Lung microvascular endothelial cell (primary cell): Measurements from ENCODE around the gene PCDHGA1. TPM values are rescaled to one million over a fixed set of nuclear protein-coding genes. Genes with fewer than 3 reads are reported as not detected.

Source experiments
- DNase-seq, 2 donors: peaks; one replicate each; pipeline versions ENCODE4 v3.0.0 to v3.0.0-alpha.2; 2010; ENCODE audit warnings: low read depth in 2 of 2
- total RNA-seq: library from RNA; depleted of rRNA; stranded (reverse); fragments of >200 nt; gene quantifications from 2 replicates; pipeline ENCODE4 v1.2.1, GENCODE V29; 2014

Gene PCDHGA1
- total RNA-seq, 1 donor from 2014 or later, result 0.40 TPM

DNA sequence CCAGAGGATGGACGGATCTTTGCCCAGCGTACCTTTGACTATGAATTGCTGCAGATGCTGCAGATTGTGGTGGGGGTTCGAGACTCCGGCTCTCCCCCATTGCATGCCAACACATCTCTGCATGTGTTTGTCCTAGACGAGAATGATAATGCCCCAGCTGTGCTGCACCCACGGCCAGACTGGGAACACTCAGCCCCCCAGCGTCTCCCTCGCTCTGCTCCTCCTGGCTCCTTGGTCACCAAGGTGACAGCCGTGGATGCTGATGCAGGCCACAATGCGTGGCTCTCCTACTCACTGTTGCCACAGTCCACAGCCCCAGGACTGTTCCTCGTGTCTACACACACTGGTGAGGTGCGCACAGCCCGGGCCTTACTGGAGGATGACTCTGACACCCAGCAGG is 160.5 kb downstream of the PCDHGA1 start:
- no peak for DNase-seq

DNA sequence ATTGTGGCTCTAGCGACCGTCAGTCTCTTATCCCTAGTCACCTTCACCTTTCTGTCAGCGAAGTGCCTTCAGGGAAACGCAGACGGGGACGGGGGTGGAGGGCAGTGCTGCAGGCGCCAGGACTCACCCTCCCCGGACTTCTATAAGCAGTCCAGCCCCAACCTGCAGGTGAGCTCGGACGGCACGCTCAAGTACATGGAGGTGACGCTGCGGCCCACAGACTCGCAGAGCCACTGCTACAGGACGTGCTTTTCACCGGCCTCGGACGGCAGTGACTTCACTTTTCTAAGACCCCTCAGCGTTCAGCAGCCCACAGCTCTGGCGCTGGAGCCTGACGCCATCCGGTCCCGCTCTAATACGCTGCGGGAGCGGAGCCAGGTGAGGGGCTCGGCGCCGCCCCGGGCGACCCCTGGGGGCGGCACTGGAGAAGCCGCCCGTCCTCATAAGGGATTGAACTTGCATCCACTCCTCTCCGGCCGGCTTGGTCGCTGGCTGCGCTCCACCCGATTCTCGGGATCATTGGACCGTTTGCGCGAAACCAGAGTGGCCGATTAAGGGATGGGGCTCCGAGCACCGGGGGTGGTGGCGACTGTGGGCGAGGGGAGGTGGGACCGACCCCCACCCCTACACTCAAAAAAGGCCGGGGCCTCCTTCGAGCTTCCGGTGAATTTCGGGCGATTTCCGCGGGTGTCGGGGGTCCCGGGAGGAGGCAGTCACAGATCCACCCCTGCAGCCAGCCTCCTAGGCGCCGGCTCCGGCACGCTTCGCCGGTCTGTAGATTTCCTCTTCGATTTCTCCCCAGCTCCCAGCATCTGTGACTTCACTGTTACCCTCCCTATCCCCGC is 161.2 kb downstream of the PCDHGA1 start:
- DNase-seq, result no peak

DNA sequence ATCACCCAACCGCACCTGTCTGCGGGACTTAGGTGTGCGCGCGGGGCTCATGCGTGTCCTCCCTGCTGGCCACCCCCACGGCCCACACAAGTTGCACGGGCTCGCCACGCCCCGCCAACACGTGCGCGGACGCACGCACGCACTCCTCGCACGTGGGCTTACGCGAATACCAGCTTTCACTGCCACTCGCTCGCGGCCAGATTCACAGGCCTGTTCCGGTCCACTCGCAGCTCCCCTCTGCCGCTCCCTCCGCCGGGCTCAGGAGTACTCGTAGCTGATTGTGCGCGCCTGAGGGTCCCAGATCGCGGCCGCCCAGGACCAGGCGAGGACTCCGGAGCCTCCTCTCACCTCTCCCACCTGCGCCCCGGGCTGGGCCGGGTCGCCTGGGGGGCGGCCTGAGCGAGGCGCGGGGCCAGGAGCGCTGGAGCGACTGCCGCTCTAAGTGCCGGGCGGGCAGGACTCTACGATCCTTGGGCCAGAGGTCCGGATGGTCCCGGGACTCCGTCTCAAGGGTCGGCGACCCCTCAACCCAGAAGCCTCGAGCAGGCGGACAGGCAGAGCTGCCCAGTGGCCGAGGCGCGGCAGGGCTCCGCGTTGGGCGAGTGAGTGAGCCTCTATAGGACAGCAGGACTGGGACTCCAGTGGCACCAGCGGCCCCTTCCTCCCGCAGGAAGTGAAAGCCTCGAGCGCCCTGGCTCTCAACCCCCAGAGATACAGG is 162.0 kb downstream of the PCDHGA1 start:
- DNase-seq, result peak in 1 of 2 donors; percentile 11

DNA sequence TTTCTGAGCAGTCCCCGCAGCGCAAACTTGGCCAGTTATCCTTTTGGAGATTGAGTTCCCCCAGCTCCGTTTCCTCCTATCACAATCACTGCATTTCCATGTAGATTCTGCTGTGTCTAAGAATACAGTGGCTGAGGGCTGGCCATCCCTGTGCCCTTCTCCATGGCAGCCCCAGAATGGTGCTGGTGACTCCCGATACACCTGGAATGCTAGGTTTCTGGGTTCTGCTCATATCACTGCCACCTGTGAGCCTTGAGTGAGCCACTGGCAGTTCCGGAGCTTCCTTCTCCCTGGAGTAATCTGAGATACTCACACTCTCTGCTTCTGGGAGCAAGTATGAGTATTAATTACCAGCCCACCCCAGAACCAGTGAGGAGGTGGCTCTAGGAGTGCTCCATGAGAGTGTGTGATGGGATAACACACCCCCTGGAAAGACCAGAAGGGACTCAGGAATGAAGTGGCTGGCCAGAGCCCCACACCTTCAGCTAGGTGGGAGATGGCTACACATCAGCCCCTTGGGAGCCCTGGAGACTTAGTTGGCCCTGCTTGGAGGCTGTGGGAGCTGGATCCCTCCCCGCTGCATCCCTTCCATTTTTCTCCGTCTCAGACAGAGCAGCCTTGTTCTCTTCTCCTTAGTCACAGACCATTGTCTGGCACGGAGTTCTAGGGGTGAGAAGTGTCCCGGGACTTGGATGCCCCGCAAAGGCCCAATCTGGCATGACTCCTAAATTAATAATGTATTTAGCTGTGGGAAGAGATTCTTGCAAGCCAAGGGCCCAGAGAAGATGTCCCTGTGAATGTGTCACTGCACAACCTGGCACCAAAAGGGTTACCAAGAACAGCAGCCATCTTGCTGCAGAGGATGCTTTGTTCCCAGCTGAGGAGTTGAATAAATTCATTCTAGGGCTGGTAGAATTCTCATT is 163.4 kb downstream of the PCDHGA1 start:
- DNase-seq, result no peak

DNA sequence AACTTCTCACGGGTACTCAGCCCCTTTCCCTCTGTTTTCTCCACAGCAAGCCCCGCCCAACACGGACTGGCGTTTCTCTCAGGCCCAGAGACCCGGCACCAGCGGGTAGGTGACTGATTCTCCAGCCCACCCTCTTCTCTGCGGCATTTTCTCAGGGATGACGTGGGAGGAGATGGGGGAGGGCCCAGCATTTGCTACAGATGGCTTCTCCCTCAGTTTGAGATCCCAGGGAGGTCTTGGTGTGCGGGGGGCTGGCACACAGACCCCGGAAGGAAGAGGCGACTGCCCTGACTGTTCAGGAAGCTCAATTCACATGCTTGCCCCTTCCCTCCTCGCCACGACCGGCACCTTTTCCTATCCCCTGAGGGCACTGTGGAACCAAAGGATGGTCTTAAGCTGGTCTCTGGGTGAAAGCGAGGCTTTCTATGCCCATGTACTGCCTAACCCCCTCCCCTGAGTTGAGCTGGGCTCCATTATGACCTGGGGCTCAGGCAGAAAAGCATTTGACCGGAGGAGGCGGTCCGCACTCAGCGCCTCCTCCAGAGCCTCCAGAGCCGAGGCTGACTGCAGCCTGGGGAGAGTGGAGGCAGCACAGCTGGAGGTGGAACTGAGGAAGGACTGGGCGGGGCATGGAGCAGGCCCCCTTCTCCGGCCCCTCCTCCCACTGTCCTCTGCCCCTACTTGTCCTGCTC is 164.6 kb downstream of the PCDHGA1 start:
- DNase-seq, result no peak

DNA sequence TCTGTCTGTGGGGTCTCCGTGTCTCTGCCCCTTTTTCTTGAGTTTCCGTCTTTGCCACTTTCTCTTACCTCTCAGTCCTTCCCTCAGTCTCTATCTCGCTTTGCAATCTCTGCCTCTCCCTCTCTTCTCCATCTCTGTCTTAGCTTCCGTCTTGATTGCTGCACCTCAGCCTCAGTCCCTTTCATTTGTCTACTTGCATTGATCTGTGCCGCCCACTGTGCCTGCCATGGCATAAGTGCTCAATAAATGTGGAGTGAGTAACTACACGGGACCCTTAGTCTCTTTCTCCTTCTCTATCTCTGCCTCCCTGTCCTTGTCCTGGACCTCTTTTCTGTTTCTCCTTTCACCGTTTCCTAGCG is 165.1 kb downstream of the PCDHGA1 start:
- no peak for DNase-seq

DNA sequence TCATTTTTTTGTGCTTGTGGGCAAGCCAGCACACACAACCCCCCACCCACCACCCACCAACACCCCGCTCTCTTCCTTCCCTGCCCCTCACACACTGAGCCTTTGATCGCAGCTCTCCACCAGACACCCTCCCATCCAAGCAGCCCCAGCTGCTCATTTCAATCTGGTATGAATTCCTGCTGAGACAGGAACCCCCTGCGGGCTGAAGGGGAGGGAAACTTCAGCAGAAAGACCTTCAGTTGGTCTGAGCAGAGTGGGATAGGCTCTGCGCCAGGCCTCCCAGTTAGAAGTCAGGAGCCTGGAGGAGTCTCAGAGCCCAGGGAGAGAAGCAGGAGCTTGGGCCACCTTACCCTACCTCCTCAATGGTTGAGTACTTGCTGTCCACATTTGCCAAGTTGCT is 165.7 kb downstream of the PCDHGA1 start:
- DNase-seq, result no peak

DNA sequence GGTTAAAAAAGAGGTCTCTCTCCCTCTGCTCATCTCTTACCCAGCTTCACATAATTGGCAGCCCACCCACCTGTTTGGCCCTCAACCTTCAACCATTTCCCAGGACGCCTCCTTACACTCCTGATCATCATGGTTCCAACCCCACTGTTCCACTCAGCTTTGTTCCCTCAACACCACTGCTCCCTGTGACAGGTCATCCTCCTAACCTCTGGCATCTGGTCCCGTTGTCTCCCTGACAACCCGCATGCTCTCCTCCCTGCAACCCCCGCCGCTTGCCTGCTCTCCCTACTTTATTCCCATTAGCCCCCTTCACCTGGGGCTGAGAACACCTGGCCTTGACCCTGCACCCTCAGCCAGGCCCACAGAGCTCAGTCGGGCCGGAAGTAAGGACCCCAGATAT is 171.4 kb downstream of the PCDHGA1 start:
- DNase-seq, result no peak

DNA sequence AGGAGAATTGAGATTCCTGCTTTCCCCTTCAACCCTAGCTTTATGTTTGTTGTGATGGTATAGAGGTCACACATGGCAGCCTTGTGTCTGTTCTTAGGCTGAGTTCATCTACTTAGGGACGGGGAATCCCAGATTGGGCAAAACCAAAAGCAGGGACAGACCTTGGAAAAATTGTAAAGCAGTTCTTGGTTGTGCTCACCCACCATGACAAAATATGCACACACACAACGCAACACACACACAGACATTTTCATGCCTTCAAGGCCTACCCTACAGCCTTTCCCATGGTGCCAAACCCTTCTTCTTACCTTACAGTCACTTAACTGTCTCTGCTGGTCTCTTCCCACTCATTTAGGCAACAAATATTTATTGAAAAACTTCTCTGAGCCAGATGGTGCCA is 173.4 kb downstream of the PCDHGA1 start:
- no peak for DNase-seq

DNA sequence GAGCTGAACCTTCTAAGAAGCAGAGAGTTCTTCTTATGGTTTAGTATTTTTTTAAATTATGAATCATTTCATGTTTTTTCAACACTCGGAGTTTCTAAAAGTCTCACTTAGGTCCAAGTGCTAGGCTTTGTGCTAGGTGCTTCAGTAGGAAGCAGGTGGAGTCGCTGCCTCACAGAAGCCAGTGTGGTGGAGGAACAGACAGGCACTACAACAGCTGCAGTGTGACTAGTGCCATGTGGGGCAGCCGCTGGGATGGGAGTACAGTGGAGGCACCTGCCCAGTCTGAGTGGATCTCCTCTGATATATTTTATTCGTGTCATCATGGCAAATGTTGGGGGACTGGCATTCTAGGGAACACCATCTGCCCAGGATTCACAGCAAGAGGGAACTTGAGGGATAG is 173.9 kb downstream of the PCDHGA1 start:
- DNase-seq, result no peak

DNA sequence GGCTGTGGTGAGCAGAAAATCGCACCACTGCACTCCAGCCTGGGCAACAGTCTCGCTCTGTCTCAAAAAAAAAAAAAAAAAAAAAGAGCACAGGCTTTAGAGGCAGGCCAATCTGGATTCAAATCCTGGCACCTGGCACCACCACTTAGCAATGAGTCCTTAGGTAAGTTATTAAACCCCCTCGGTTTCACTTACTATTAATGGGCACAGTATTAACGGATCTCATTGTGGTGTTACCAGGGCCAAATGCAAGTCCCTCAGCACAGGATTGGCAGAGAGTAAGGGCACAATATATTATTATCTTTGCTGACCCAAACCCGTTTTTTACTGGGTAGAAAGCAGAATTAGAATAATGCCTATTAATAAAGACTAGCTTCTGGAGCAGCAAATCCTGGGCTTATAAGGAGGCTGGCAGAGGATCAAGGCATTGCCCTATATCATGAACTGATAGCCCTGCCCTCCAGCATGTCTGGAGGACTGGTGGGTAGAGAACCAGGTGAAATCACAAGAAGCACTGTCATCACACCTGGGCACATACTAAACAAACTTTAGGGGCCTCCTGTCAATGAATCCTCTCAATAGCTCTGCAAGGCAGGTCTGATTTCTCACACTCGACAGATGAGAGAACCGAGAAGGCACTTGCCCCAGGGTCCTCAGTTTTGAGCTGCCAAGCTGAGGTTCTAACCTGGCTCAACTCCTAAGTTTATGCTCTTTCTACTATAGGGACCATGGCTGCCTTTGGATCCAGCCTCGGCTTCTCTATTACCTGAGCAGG is 176.3 kb downstream of the PCDHGA1 start:
- DNase-seq, result no peak

DNA sequence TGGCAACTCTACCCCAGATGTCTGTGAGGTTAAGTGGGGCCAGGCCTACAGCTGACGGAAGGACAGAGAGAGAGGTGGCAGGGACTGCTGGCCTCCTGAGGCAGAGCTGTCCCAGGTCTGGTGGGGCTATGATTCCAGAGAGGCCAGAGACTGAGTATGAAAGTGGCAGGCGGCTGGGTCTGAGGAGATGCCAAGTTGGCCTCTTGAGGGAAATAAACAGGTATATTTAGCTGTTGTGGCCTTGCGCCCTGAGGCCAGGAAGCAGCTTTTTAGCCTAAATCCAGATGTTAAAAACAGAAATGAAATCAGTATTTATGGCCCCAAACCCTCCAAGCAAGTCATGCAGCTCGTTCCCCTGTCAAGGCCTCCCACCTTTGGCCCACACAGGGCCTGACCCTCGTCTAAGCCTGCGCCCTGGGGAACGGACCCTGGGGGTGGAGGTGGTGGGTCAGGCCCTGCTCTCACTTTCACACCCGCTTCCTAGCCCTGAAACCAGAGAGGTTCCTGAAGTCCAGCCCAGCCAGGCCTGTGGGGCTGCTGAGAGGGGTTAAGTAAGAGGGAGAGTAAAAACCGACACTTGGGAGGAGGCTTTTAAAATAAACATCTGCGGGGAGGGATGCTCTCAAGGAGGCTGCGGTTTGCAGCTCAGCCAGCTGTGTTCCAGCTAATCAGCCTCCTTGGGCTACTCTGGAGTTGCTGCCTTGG is 177.2 kb downstream of the PCDHGA1 start:
- DNase-seq, result no peak

DNA sequence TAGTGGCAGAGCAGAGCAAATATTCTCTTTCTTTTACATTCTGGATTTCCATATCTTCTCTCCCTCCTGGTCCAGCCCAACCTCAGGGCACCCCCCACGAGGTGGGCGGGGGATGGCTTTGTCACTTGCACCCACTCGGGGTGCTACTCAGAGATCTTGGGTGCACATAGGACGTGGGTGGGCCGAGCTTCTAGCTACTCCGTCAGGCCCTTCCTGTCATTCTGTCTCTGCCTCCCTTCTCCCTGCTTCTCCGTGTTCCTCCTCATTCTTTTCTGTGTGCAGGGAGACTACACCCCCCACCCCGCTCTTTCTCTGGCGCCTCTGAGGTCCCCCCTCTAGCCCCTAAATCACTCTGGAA is 178.1 kb downstream of the PCDHGA1 start:
- DNase-seq, result peak in 1 of 2 donors; percentile 31

DNA sequence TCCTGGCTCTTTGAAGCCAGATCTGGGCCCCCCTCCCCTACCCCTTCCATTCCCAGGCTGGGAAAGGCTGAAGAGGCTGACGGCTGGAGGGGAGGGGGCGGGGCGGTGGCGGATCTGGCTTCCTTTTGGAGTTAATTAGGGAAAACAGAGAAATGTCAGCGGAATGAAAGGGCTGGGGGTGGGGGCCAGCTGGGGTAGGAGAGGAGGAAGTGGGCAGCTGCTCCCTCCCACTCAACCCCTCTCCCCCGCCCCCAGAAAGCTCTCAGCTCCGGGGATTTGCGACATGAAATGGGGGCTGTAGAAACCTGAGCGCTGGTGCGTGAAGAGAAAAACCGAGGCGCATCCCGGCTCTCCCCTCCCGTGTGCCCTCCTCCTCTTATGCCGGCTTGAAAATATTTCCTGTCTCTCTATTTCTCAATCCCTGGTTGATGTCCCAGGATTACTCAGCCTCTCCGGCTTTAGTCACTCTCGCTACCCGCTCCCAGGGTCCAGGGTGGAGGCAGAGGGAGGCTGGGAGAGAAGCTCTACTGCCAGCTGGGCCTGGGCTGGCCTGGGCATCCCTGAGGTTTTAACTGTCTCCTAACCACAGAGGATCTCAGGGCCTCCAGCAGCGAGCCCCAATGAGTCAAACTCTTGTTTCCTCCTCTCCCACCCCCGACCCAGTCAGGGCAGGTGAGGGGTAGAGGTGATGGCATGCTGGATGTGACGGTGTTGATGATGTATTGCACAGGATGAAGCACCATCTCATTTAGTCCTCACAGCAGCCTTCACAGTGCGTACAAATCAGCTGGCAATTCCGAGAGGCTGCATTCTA is 178.7 kb downstream of the PCDHGA1 start:
- DNase-seq, result peak; percentile 69 to 83

DNA sequence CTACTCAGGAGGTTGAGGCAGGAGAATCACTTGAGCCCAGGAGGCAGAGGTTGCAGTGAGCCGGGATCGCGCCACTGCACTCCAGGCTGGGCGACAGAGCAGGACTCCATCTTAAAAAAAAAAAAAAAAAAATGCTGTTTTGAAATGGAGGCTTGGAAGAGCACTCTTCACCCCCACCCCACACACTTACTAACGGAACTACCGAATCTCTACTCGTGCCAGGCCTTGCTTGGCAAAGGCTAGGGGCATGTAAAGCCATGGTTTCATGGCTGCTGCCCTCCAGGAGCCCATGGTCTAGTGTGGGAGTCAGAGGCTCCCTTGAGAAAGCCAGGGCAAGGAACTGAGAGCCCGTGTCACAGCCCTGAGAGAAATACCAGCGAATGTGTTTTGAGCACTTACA is 179.8 kb downstream of the PCDHGA1 start:
- DNase-seq, result no peak

DNA sequence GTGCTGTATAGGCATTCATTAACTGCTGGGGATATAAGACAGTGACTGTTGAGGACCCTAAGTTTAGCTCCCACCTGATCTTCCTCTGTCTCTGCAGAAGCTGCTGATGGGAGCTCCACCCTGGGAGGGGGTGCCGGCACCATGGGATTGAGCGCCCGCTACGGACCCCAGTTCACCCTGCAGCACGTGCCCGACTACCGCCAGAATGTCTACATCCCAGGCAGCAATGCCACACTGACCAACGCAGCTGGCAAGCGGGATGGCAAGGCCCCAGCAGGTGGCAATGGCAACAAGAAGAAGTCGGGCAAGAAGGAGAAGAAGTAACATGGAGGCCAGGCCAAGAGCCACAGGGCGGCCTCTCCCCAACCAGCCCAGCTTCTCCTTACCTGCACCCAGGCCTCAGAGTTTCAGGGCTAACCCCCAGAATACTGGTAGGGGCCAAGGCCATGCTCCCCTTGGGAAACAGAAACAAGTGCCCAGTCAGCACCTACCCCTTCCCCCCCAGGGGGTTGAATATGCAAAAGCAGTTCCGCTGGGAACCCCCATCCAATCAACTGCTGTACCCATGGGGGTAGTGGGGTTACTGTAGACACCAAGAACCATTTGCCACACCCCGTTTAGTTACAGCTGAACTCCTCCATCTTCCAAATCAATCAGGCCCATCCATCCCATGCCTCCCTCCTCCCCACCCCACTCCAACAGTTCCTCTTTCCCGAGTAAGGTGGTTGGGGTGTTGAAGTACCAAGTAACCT is 180.7 kb downstream of the PCDHGA1 start:
- DNase-seq, result no peak

DNA sequence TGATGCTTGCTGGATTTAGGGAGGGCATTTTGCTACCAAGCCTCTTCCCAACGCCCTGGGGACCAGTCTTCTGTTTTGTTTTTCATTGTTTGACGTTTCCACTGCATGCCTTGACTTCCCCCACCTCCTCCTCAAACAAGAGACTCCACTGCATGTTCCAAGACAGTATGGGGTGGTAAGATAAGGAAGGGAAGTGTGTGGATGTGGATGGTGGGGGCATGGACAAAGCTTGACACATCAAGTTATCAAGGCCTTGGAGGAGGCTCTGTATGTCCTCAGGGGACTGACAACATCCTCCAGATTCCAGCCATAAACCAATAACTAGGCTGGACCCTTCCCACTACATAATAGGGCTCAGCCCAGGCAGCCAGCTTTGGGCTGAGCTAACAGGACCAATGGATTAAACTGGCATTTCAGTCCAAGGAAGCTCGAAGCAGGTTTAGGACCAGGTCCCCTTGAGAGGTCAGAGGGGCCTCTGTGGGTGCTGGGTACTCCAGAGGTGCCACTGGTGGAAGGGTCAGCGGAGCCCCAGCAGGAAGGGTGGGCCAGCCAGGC is 181.5 kb downstream of the PCDHGA1 start:
- DNase-seq, result no peak

DNA sequence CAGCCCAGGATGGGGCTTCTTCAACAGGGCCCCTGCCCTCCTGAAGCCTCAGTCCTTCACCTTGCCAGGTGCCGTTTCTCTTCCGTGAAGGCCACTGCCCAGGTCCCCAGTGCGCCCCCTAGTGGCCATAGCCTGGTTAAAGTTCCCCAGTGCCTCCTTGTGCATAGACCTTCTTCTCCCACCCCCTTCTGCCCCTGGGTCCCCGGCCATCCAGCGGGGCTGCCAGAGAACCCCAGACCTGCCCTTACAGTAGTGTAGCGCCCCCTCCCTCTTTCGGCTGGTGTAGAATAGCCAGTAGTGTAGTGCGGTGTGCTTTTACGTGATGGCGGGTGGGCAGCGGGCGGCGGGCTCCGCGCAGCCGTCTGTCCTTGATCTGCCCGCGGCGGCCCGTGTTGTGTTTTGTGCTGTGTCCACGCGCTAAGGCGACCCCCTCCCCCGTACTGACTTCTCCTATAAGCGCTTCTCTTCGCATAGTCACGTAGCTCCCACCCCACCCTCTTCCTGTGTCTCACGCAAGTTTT is 182.1 kb downstream of the PCDHGA1 start:
- DNase-seq, result peak; percentile 58 to 84
